Kidney (tissue), 14 donors: ENCODE measurements around the gene PCDHGA12. TPM values are rescaled to one million over a fixed set of nuclear protein-coding genes. Genes with fewer than 3 reads are reported as not detected.

Experiments used
- DNase-seq, 5 donors: peaks; one replicate each; pipeline ENCODE4 v3.0.0-alpha.2; 2013 to 2020
- FAIRE-seq: peaks from 2 replicates; lab custom pipeline; 2012; peaks lifted over from hg19 to GRCh38; lab: Jason Lieb, UNC
- H3K27ac ChIP-seq, 2 donors: one replicate each; pipeline ENCODE4 v1.7.0; 2013; ENCODE audit warnings: low read depth in 2 of 2, low read length in 2 of 2, inconsistent platforms in 1 of 2
- H3K27me3 ChIP-seq: one replicate; pipeline ENCODE4 v1.7.1; 2013; ENCODE audit warnings: low read length, inconsistent platforms; ENCODE audit not compliant: control insufficient read depth, insufficient read depth
- H3K36me3 ChIP-seq, 3 donors: one replicate each; pipeline versions ENCODE4 v1.7.0 to v1.7.1; 2013; ENCODE audit warnings: low read length in 3 of 3, control low read depth in 1 of 3, inconsistent platforms in 1 of 3; ENCODE audit not compliant: insufficient read depth in 3 of 3, control insufficient read depth in 2 of 3
- H3K4me1 ChIP-seq, 3 donors: one replicate each; pipeline versions ENCODE4 v1.7.0 to v1.7.1; 2013; ENCODE audit warnings: low read length in 3 of 3, inconsistent platforms in 1 of 3, low read depth in 1 of 3; ENCODE audit not compliant: control insufficient read depth in 2 of 3, insufficient read depth in 2 of 3
- H3K4me3 ChIP-seq, 3 donors: one replicate each; pipeline versions ENCODE4 v1.7.0 to v1.8.1; 2013; ENCODE audit warnings: low read length in 3 of 3, control low read depth in 1 of 3, inconsistent platforms in 1 of 3
- H3K9ac ChIP-seq, 3 donors: one replicate each; pipeline versions ENCODE4 v1.7.0 to v1.7.1; 2013; ENCODE audit warnings: low read length in 3 of 3, control low read depth in 1 of 3, inconsistent platforms in 1 of 3
- H3K9me3 ChIP-seq, 3 donors: one replicate each; pipeline versions ENCODE4 v1.7.0 to v1.7.1; 2013; ENCODE audit warnings: low read length in 3 of 3, control low read depth in 1 of 3, inconsistent platforms in 1 of 3; ENCODE audit not compliant: control insufficient read depth in 2 of 3, insufficient read depth in 1 of 3
- intact Hi-C: fragments of 100-400 bp; cut with DNase I; formaldehyde crosslinking; loops from one replicate; pipeline ENCODE4 v1.11.1; 2022
- polyA plus RNA-seq: library from polyadenylated mRNA; stranded (reverse); fragments of 350-450 nt; fragmentation: Illumina TruSeq; extraction: RNeasy Lipid Tissue Mini Kit (QIAGEN cat#74804); gene quantifications from one replicate; pipeline ENCODE4 v1.2.3, GENCODE V29; 2014; ENCODE audit warnings: low read depth, low replicate concordance; ENCODE audit not compliant: insufficient read depth
- total RNA-seq: library from RNA; stranded (reverse); fragmentation: NEBNext Ultra II Directional; extraction: Animal tissue kit (Norgen Biotek cat#: 25700); gene quantifications from one replicate; pipeline ENCODE4 v1.2.1, GENCODE V29; 2021
- TF ChIP-seq, protein P1 (sequence below): IDR thresholded peaks from 3 replicates; pipeline ENCODE4 v1.5.1; 2012; ENCODE audit warnings: mild to moderate bottlenecking, moderate library complexity, borderline replicate concordance; ENCODE audit not compliant: insufficient read depth; ENCODE audit errors: extremely low read depth
- donor health status: control.
- donor health status: control.
- donor health status: control.
- donor health status: control.
- donor health status: control.
- donor health status: DM: yes; HTN: yes; CAD: no.
- donor health status: Normal renal cell carcinoma (clear cell type).

Gene PCDHGA12
- total and polyA plus RNA-seq, 2 donors from 2014 or later = 0.24 to 4.0 TPM

DNA sequence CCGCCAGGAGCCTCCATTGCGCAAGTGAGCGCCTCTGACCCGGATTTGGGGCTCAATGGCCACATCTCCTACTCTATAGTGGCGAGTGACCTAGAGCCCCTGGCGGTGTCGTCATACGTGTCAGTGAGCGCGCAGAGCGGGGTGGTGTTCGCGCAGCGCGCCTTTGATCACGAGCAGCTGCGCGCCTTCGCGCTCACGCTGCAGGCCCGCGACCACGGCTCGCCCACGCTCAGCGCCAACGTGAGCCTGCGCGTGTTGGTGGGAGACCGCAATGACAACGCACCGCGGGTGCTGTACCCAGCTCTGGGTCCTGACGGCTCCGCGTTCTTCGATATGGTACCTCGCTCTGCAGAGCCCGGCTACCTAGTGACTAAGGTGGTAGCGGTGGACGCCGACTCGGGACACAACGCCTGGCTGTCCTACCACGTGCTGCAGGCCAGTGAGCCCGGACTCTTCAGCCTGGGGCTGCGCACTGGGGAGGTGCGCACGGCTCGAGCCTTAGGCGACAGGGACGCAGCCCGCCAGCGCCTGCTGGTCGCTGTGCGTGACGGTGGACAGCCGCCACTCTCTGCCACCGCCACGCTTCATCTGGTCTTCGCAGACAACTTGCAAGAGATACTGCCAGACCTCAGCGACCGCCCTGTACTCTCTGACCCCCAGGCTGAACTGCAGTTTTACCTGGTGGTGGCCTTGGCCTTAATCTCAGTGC is 20.6 kb upstream of the PCDHGA12 start:
- Histone ChIP-seq H3K9ac (no peak overlapping the region), H3K4me1 (no peaks in the 10 kb centered on the region), H3K27ac (no peak overlapping the region), H3K36me3 (no peaks in the 10 kb centered on the region), H3K9me3 (peaks cover 0 to 59% (median 27%) of the 10 kb centered on the region in 3 donors), H3K27me3 (no peaks in the 10 kb centered on the region), H3K4me3 (no peak overlapping the region)
- no peak for FAIRE-seq
- intact Hi-C loops = no loop called here
- TF ChIP-seq, protein P1, sequence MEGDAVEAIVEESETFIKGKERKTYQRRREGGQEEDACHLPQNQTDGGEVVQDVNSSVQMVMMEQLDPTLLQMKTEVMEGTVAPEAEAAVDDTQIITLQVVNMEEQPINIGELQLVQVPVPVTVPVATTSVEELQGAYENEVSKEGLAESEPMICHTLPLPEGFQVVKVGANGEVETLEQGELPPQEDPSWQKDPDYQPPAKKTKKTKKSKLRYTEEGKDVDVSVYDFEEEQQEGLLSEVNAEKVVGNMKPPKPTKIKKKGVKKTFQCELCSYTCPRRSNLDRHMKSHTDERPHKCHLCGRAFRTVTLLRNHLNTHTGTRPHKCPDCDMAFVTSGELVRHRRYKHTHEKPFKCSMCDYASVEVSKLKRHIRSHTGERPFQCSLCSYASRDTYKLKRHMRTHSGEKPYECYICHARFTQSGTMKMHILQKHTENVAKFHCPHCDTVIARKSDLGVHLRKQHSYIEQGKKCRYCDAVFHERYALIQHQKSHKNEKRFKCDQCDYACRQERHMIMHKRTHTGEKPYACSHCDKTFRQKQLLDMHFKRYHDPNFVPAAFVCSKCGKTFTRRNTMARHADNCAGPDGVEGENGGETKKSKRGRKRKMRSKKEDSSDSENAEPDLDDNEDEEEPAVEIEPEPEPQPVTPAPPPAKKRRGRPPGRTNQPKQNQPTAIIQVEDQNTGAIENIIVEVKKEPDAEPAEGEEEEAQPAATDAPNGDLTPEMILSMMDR = no peak
- DNase-seq = no peak

DNA sequence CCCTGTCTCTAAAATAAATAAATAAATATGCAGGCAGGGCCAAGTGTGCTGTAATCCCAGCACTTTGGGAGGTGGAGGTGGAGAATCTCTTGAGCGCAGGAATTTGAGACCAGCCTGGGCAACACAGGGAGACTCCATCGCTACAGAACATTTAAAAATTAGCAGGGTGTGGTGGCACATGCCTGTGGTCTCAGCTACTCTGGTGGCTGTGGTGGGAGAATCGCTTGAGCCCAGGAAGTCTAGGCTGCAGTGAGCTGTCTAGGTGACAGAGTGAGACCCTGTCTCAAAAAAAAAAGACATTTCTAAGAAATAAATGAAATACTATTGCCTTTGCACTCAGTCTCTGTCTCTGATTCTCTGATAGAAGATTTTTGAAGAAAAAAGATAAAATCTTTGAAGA is 18.7 kb upstream of the PCDHGA12 start:
- H3K27me3 ChIP-seq = no peaks in the 10 kb centered on the region
- no peaks in the 10 kb centered on the region for H3K4me1 ChIP-seq
- TF ChIP-seq, protein P1 = no peak
- no peak overlapping the region for H3K9ac ChIP-seq
- no peak overlapping the region for H3K4me3 ChIP-seq
- DNase-seq (no peak), FAIRE-seq (no peak)
- peaks cover 1 to 50% (median 25%) of the 10 kb centered on the region in 3 donors for H3K9me3 ChIP-seq
- no peaks in the 10 kb centered on the region for H3K36me3 ChIP-seq
- H3K27ac ChIP-seq = no peak overlapping the region
- intact Hi-C loops = no loop called here

DNA sequence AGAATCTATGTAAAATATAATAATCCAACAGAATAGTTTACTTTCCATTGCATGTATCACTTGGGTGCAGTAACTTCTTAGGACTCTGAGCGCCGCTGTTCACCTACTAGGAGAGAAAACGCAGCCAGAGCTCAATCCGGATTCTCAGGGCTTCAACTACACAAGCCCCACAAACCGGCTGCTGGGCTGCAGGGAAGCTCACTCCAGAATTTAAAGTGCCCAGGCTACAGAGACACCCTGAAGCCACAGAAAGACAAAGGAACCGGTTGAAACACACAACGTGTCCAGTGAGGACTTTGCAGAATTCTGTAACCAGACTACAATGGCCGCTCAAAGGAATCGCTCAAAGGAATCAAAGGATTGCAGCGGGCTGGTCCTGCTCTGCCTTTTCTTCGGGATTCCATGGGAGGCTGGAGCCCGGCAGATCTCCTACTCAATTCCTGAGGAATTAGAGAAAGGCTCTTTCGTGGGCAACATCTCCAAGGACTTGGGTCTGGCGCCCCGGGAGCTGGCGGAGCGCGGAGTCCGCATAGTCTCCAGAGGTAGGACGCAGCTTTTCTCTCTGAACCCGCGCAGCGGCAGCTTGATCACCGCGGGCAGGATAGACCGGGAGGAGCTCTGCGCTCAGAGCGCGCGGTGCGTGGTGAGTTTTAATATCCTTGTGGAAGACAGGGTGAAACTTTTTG is 17.3 kb upstream of the PCDHGA12 start, which contains the start of gene PCDHGA10:
TSS of gene PCDHGA10 (plus strand) at position 134 of the 686 bp plus-strand sequence. CDS start at position 323, 189 bp downstream.
- H3K4me3 ChIP-seq = peak within 1 kb of the TSS; percentile 9 to 54 (median 44)
- H3K4me1 ChIP-seq = no peaks in the 10 kb centered on the region
- no peak within 1 kb of the TSS for H3K9ac ChIP-seq
- no peak for FAIRE-seq
- intact Hi-C loops = no loop called here
- TF ChIP-seq, protein P1 = peak; percentile 28
- DNase-seq = peak in 3 of 5 donors; percentile 29 to 47 (median 31)
- H3K27me3 ChIP-seq = no peaks in the 10 kb centered on the region
- no peaks in the 10 kb centered on the region for H3K36me3 ChIP-seq
- H3K9me3 ChIP-seq = peaks cover 1 to 50% (median 27%) of the 10 kb centered on the region in 3 donors
- H3K27ac ChIP-seq = no peak within 1 kb of the TSS
